ENCODE measurements around the gene ZXDC.

Gene ZXDC

DNA sequence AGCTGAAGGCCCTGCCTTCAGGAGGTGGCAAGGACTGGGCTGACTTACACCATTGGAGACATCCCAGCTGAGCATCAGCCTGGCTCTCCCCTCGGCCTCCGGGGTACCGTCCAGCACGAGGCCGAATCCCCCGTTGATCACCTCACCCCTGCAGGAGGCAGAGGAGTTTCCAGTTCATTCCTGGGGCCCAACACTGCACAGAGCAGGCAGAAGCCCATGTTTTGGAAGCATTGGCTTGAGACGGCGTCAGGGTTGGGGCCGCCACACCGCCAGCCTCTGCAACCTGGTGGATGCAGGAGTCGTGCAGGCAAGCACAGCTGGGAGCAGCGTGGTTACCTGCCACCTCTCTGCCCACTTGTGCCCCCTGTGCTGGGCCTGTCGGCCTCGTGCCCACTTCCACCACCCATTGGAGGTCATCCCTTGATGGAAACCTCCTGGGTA is 7.7 kb upstream of the ZXDC start:
- no peak overlapping the region for H3K27ac ChIP-seq (replicated peaks)
- no peak for TF ChIP-seq GABPA (IDR thresholded peaks at IDR 0.05; ENCODE audit: low read depth)
- TF ChIP-seq CTCF (IDR thresholded peaks at IDR 0.05; ENCODE audit: insufficient read depth, low read length) = no peak
- TF ChIP-seq SPI1 (IDR thresholded peaks at IDR 0.05; ENCODE audit: borderline replicate concordance, low read depth) = no peak
- no peak for TF ChIP-seq POLR2AphosphoS5 (IDR thresholded peaks at IDR 0.05; ENCODE audit: low read depth)
- TF ChIP-seq REST (IDR thresholded peaks at IDR 0.05; ENCODE audit: insufficient replicate concordance, low read depth) = no peak
- H3K27me3 ChIP-seq (ENCODE audit: insufficient read depth, poor library complexity, severe bottlenecking) = no peaks in the 10 kb centered on the region
- DNase-seq (ENCODE audit: low read depth in 1 of 2, low spot score in 1 of 2) = no peak
- no peak overlapping the region for H3K4me3 ChIP-seq (replicated peaks; ENCODE audit: insufficient read depth, low read length)

GRCh38 chr3:126482503-126483255 is 7.0 kb upstream of the ZXDC start:
- Histone ChIP-seq H3K4me3 (replicated peaks; ENCODE audit: insufficient read depth, low read length) (no peak overlapping the region), H3K27me3 (ENCODE audit: insufficient read depth, poor library complexity, severe bottlenecking) (no peaks in the 10 kb centered on the region), H3K27ac (replicated peaks) (no peak overlapping the region)
- TF ChIP-seq GABPA (IDR thresholded peaks at IDR 0.05; ENCODE audit: low read depth) = no peak
- no peak for TF ChIP-seq CTCF (IDR thresholded peaks at IDR 0.05; ENCODE audit: insufficient read depth, low read length)
- no peak for TF ChIP-seq REST (IDR thresholded peaks at IDR 0.05; ENCODE audit: insufficient replicate concordance, low read depth)
- no peak for TF ChIP-seq SPI1 (IDR thresholded peaks at IDR 0.05; ENCODE audit: borderline replicate concordance, low read depth)
- no peak for TF ChIP-seq POLR2AphosphoS5 (IDR thresholded peaks at IDR 0.05; ENCODE audit: low read depth)
- no peak for DNase-seq (ENCODE audit: low read depth in 1 of 2, low spot score in 1 of 2)

GRCh38 chr3:126481808-126482502 is 6.3 kb upstream of the ZXDC start:
- TF ChIP-seq REST (IDR thresholded peaks at IDR 0.05; ENCODE audit: insufficient replicate concordance, low read depth) = no peak
- TF ChIP-seq POLR2AphosphoS5 (IDR thresholded peaks at IDR 0.05; ENCODE audit: low read depth) = no peak
- no peak for TF ChIP-seq CTCF (IDR thresholded peaks at IDR 0.05; ENCODE audit: insufficient read depth, low read length)
- TF ChIP-seq GABPA (IDR thresholded peaks at IDR 0.05; ENCODE audit: low read depth) = no peak
- TF ChIP-seq SPI1 (IDR thresholded peaks at IDR 0.05; ENCODE audit: borderline replicate concordance, low read depth) = no peak
- no peak overlapping the region for H3K4me3 ChIP-seq (replicated peaks; ENCODE audit: insufficient read depth, low read length)
- DNase-seq (ENCODE audit: low read depth in 1 of 2, low spot score in 1 of 2) = no peak

More at GRCh38 chr3:126481808-126482502, 6.3 kb upstream of the ZXDC start:
- H3K27me3 ChIP-seq (ENCODE audit: insufficient read depth, poor library complexity, severe bottlenecking) = no peaks in the 10 kb centered on the region
- H3K27ac ChIP-seq (replicated peaks) = no peak overlapping the region
